K562 (cell line): ENCODE measurements around the gene KIAA0930. TPM values are rescaled to one million over a fixed set of nuclear protein-coding genes. Genes with fewer than 3 reads are reported as not detected.

ENCODE experiments used
- ATAC-seq: fragments of 200-7000 bp; cut with Tn5 transposase; 3 replicates; pipeline ENCODE4 v1.9.1; 2020; ENCODE audit warnings: moderate library complexity
- BruUV-seq: library from RNA; stranded (reverse); fragments of 400-500 nt; replicated peaks from 2 replicates; lab custom pipeline; 2021; lab: Mats Ljungman, UMichigan
- CTCF ChIA-PET: fragments of 300-600 bp; formaldehyde crosslinking; extraction: SDS; loops from one replicate; lab custom pipeline; 2021; ENCODE audit warnings: low intra/inter-chr PET ratio; lab: Yijun Ruan, JAX
- POLR2A ChIA-PET: fragments of 300-600, 350-650 bp; sonication (Branson Sonifier 250); formaldehyde crosslinking; extraction: SDS; loops from one replicate; lab custom pipeline; 2021; ENCODE audit warnings: antibody characterized with exemption, inconsistent platforms; lab: Yijun Ruan, JAX
- DNase-seq, 4 experiments: peaks; one replicate each; pipeline versions ENCODE4 v3.0.0 to v3.0.0-alpha.2; 2011 to 2018; ENCODE audit warnings: low spot score in 3 of 4, mixed read lengths in 3 of 4; ENCODE audit errors: extremely low read depth in 1 of 4
- FAIRE-seq: peaks from 2 replicates; lab custom pipeline; 2011; peaks lifted over from hg19 to GRCh38; lab: Jason Lieb, UNC
- H2AFZ ChIP-seq: 2 replicates; pipeline ENCODE4 v1.6.0; 2011; ENCODE audit warnings: low read depth, low read length, control low read depth, inconsistent platforms
- H3K27ac ChIP-seq: fragments of 200-600 bp; 3 replicates; pipeline ENCODE4 v1.8.0; 2011; ENCODE audit warnings: low read depth, mild to moderate bottlenecking, control low read depth, inconsistent platforms, low read length, moderate library complexity, mixed read lengths; ENCODE audit errors: extremely low read depth
- H3K27me3 ChIP-seq, 2 experiments: fragments of 300-600 bp in 1 of 2; 2 replicates in 1 of 2; 3 replicates in 1 of 2; pipeline versions ENCODE4 v1.6.0 to v1.8.0; 2011; ENCODE audit warnings: inconsistent platforms in 2 of 2, low read length in 2 of 2, mild to moderate bottlenecking in 1 of 2, mixed read lengths in 1 of 2, moderate library complexity in 1 of 2; ENCODE audit not compliant: control insufficient read depth in 2 of 2, insufficient read depth in 2 of 2
- H3K36me3 ChIP-seq: fragments of 300-600 bp; 3 replicates; pipeline ENCODE4 v1.8.0; 2011; ENCODE audit warnings: mild to moderate bottlenecking, low read length, inconsistent platforms; ENCODE audit not compliant: control insufficient read depth, insufficient read depth
- H3K4me1 ChIP-seq, 2 experiments: fragments of 200-600 bp in 1 of 2; replicated peaks in 1 of 2; 2 replicates in 1 of 2; 3 replicates in 1 of 2; pipeline versions ENCODE4 v1.5.1 to v1.8.0; 2011; ENCODE audit warnings: inconsistent platforms in 2 of 2, low read length in 2 of 2, mild to moderate bottlenecking in 1 of 2, mixed read lengths in 1 of 2, moderate library complexity in 1 of 2; ENCODE audit not compliant: control insufficient read depth in 2 of 2, insufficient read depth in 2 of 2
- H3K4me2 ChIP-seq: 2 replicates; pipeline ENCODE4 v1.6.1; 2011; ENCODE audit warnings: low read length, control low read depth, inconsistent platforms, mixed read lengths; ENCODE audit not compliant: insufficient read depth
- H3K4me3 ChIP-seq: fragments of 200-600 bp; sonication (generic), shearing (Covaris generic); 2 replicates; pipeline ENCODE4 v1.5.1; 2016; ENCODE audit warnings: control low read depth, inconsistent platforms
- H3K79me2 ChIP-seq: fragments of 200-600 bp; 3 replicates; pipeline ENCODE4 v1.8.0; 2011; ENCODE audit warnings: low read length, inconsistent platforms; ENCODE audit not compliant: control insufficient read depth, insufficient read depth
- H3K9ac ChIP-seq, 2 experiments: 2 replicates each; pipeline versions ENCODE4 v1.6.0 to v1.6.1; 2011; ENCODE audit warnings: low read depth in 2 of 2, low read length in 2 of 2, control low read depth in 1 of 2, inconsistent platforms in 1 of 2, mild to moderate bottlenecking in 1 of 2, mixed read lengths in 1 of 2; ENCODE audit not compliant: insufficient read depth in 1 of 2
- H3K9me1 ChIP-seq: one replicate; pipeline ENCODE4 v1.6.0; 2011; ENCODE audit warnings: inconsistent platforms, mild to moderate bottlenecking, low read length, moderate library complexity; ENCODE audit not compliant: control insufficient read depth, insufficient read depth
- H3K9me3 ChIP-seq: replicated peaks from 2 replicates; pipeline ENCODE4 v1.5.1; 2011; ENCODE audit warnings: low read depth, low read length, inconsistent platforms; ENCODE audit not compliant: control insufficient read depth, insufficient read depth
- H4K20me1 ChIP-seq: replicated peaks from 2 replicates; pipeline ENCODE4 v1.6.1; 2011; ENCODE audit warnings: low read length, inconsistent platforms, mixed read lengths; ENCODE audit not compliant: control insufficient read depth, insufficient read depth
- BMI1 ChIP-seq: fragments of 150-350 bp; IDR thresholded peaks from 2 replicates; pipeline ENCODE4 v1.6.1; 2014; ENCODE audit warnings: low read length
- CCNT2 ChIP-seq: IDR thresholded peaks from 2 replicates; pipeline ENCODE4 v1.6.1; 2011; ENCODE audit warnings: borderline replicate concordance, low read depth, mild to moderate bottlenecking, moderate library complexity, mixed read lengths, low read length; ENCODE audit not compliant: insufficient read length; ENCODE audit errors: extremely low read depth
- EP400 ChIP-seq: fragments of 450-650 bp; IDR thresholded peaks from 2 replicates; pipeline ENCODE4 v1.6.1; 2017; ENCODE audit warnings: antibody characterized with exemption, mild to moderate bottlenecking, moderate library complexity
- ETS2 ChIP-seq: IDR thresholded peaks from 2 replicates; pipeline ENCODE4 v1.6.1; 2016; ENCODE audit warnings: borderline replicate concordance, missing genetic modification characterization, mild to moderate bottlenecking, moderate library complexity, missing compliant biosample characterization; ENCODE audit not compliant: poor library complexity, severe bottlenecking
- NR4A1 ChIP-seq, 2 experiments: fragments of 250-450 bp in 1 of 2; fragments of 450-650 bp in 1 of 2; sonication (Bioruptor Pico) in 1 of 2; IDR thresholded peaks; 2 replicates each; pipeline versions ENCODE4 v1.4.0 to v1.6.1; 2016 to 2020; ENCODE audit warnings: mild to moderate bottlenecking in 2 of 2, missing compliant biosample characterization in 1 of 2, missing genetic modification characterization in 1 of 2, moderate library complexity in 1 of 2
- PML ChIP-seq: IDR thresholded peaks from 2 replicates; pipeline ENCODE4 v1.6.1; 2012; ENCODE audit warnings: low read length, inconsistent platforms
- RBM14 ChIP-seq: fragments of 200-400 bp; formaldehyde crosslinking; IDR thresholded peaks from 2 replicates; pipeline ENCODE4 v1.6.1; 2018; ENCODE audit warnings: low read depth, mild to moderate bottlenecking, low read length, moderate library complexity, borderline replicate concordance; ENCODE audit not compliant: insufficient read depth
- TEAD1 ChIP-seq, 2 experiments: fragments of 450-650 bp in 1 of 2; sonication (generic) in 1 of 2; formaldehyde crosslinking; IDR thresholded peaks; 2 replicates each; pipeline versions ENCODE4 v1.4.0 to v1.8.0; 2020 to 2022; ENCODE audit warnings: mild to moderate bottlenecking in 2 of 2, missing genetic modification reagents in 1 of 2
- ZNF699 ChIP-seq: fragments of 250-450 bp; sonication (Bioruptor Pico); IDR thresholded peaks from 2 replicates; pipeline ENCODE4 v1.8.0; 2021; ENCODE audit warnings: mild to moderate bottlenecking, moderate library complexity; ENCODE audit not compliant: insufficient replicate concordance
- ZNF766 ChIP-seq: fragments of 200-800 bp; sonication (Bioruptor generic); conservative IDR thresholded peaks from 2 replicates; pipeline ENCODE4 v1.6.1; 2016; ENCODE audit warnings: missing genetic modification characterization, missing compliant biosample characterization
- WGBS: fragments of 100-300 bp; shearing (Covaris generic); methylation state at CpG from one replicate; pipeline ENCODE4 v1.1.6; 2016; ENCODE audit warnings: low coverage, mixed read lengths; ENCODE audit not compliant: insufficient coverage; ENCODE audit errors: missing lambda C conversion rate; 5-methylcytosine and 5-hydroxymethylcytosine counted together
- in situ Hi-C: fragments of 300-500 bp; cut with MboI; formaldehyde crosslinking; loops from 4 replicates; pipeline ENCODE4 v1.15.0; 2018; ENCODE audit warnings: inconsistent platforms, mixed read lengths
- intact Hi-C: fragments of 100-400 bp; cut with micrococcal nuclease; formaldehyde crosslinking; loops from 2 replicates; pipeline ENCODE4 v1.14.2; 2022
- polyA plus RNA-seq, 8 experiments: library from polyadenylated mRNA; depleted of rRNA in 4 of 8; stranded (reverse) in 5 of 8; unstranded in 3 of 8; fragments of >200 nt; fragmentation: Nextera tagmentation in 2 of 8; fragmentation: Illumina TruSeq in 1 of 8; extraction: Ambion mirVana in 2 of 8; extraction: Trizol in 1 of 8; gene quantifications; 2 replicates each; pipeline versions ENCODE4 v1.2.1 to v1.2.3, GENCODE V29; 2011 to 2014; ENCODE audit warnings: inconsistent platforms in 1 of 8, missing spikeins in 1 of 8
- total RNA-seq, 7 experiments: library from RNA; depleted of rRNA in 6 of 7; stranded (reverse); fragments of >200 nt in 6 of 7; fragmentation: Illumina TruSeq in 2 of 7; extraction: Trizol in 2 of 7; gene quantifications; 2 replicates each; pipeline versions ENCODE4 v1.2.1 to v1.2.3, GENCODE V29; 2011 to 2021; ENCODE audit warnings: low replicate concordance in 1 of 7
- TF ChIP-seq, protein P1 (sequence below): fragments of 200-400 bp; formaldehyde crosslinking; IDR thresholded peaks from 2 replicates; pipeline ENCODE4 v1.6.1; 2017; ENCODE audit warnings: mild to moderate bottlenecking, low read depth, low read length, moderate library complexity
- TF ChIP-seq, protein P2 (sequence below): fragments of 450-650 bp; IDR thresholded peaks from 2 replicates; pipeline ENCODE4 v1.6.1; 2017; ENCODE audit warnings: antibody characterized with exemption

Gene KIAA0930
- total and polyA plus RNA-seq, 9 of the 15 experiments (the other 6 are each of a cell fraction or from before 2014, with no cell fraction given): 0.24 to 12.1 (median 6.4) TPM

DNA sequence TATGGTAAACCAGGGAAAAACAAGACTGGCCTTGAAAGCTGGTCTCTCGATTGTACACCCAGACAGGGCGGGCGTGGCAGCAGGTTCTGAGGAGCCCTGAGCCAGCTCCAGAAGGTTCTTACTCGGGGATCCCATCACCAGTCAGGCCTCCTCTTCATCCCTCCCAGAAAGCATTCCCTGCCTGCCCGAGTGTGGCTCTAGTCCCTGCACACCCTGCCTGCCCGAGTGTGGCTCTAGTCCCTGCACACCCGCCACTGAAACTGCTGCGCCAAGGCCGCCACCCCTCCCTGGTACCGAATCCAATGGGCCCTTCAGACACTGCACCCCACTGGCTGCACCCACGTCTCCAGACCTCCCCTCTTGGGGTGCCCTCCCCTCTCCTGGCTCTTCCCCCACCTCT, 30.1 kb downstream of the KIAA0930 start:
- Histone ChIP-seq H3K4me3 (no peak overlapping the region), H4K20me1 (peaks cover 15% of the 10 kb centered on the region; the same call in 1 of the 2 replicates), H3K79me2 (no peaks in the 10 kb centered on the region), H3K9me3 (no peaks in the 10 kb centered on the region), H3K9ac (no peak overlapping the region), H3K36me3 (no peaks in the 10 kb centered on the region), H2AFZ (no peak overlapping the region), H3K27me3 (peaks cover 0 to 8% of the 10 kb centered on the region in 2 experiments; a peak in 2 of 5 replicates), H3K9me1 (no peaks in the 10 kb centered on the region), H3K4me1 (peaks cover 0 to 27% of the 10 kb centered on the region in 2 experiments; a peak in 2 of 5 replicates), H3K27ac (no peak overlapping the region), H3K4me2 (no peak overlapping the region)
- no TSS peak for BruUV-seq
- ChIA-PET POLR2A (interaction anchor here (0.6 kb wide), 1 partner anchor 509 kb away, joined by 3 read pairs; no protein-coding TSS in a partner anchor), CTCF (no interaction called here)
- in situ Hi-C loops (no loop called here), intact Hi-C loops (no loop called here)
- TF ChIP-seq ZNF766 (CRISPR knock-in tag) (no peak), NR4A1 (CRISPR knock-in tag; IDR thresholded peaks at IDR 0.05) (no peak), NR4A1 (tag; IDR thresholded peaks at IDR 0.05) (no peak), TEAD1 (CRISPR knock-in tag; IDR thresholded peaks at IDR 0.05) (no peak), RBM14 (no peak), ZNF699 (CRISPR knock-in tag) (no peak), CCNT2 (no peak), EP400 (no peak), PML (no peak), BMI1 (no peak), ETS2 (no peak)
- TF ChIP-seq, protein P1, sequence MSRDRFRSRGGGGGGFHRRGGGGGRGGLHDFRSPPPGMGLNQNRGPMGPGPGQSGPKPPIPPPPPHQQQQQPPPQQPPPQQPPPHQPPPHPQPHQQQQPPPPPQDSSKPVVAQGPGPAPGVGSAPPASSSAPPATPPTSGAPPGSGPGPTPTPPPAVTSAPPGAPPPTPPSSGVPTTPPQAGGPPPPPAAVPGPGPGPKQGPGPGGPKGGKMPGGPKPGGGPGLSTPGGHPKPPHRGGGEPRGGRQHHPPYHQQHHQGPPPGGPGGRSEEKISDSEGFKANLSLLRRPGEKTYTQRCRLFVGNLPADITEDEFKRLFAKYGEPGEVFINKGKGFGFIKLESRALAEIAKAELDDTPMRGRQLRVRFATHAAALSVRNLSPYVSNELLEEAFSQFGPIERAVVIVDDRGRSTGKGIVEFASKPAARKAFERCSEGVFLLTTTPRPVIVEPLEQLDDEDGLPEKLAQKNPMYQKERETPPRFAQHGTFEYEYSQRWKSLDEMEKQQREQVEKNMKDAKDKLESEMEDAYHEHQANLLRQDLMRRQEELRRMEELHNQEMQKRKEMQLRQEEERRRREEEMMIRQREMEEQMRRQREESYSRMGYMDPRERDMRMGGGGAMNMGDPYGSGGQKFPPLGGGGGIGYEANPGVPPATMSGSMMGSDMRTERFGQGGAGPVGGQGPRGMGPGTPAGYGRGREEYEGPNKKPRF: no peak
- TF ChIP-seq, protein P2, sequence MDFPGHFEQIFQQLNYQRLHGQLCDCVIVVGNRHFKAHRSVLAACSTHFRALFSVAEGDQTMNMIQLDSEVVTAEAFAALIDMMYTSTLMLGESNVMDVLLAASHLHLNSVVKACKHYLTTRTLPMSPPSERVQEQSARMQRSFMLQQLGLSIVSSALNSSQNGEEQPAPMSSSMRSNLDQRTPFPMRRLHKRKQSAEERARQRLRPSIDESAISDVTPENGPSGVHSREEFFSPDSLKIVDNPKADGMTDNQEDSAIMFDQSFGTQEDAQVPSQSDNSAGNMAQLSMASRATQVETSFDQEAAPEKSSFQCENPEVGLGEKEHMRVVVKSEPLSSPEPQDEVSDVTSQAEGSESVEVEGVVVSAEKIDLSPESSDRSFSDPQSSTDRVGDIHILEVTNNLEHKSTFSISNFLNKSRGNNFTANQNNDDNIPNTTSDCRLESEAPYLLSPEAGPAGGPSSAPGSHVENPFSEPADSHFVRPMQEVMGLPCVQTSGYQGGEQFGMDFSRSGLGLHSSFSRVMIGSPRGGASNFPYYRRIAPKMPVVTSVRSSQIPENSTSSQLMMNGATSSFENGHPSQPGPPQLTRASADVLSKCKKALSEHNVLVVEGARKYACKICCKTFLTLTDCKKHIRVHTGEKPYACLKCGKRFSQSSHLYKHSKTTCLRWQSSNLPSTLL: no peak
- WGBS: 65% methylated on average over 4 of the region's 11 CpGs
- ATAC-seq: no peak
- FAIRE-seq: no peak
- DNase-seq: no peak
